GM19193 (cell line): ENCODE results near the gene ARHGAP42.

Experiments
- POLR2A ChIP-seq: IDR thresholded peaks from 4 replicates; pipeline ENCODE4 v1.6.1; 2011; ENCODE audit not compliant: insufficient read depth, insufficient read length; ENCODE audit errors: extremely low read depth

Gene ARHGAP42

GRCh38 chr11:100675115-100675650, 11.9 kb upstream of the ARHGAP42 start:
- TF ChIP-seq POLR2A = no peak

- no peak for TF ChIP-seq POLR2A
These were observed 10.2 kb upstream of the ARHGAP42 start for GRCh38 chr11:100676901-100677300.

GRCh38 chr11:100677796-100678195, 9.3 kb upstream of the ARHGAP42 start:
- TF ChIP-seq POLR2A = no peak

GRCh38 chr11:100680070-100680469, 7.0 kb upstream of the ARHGAP42 start:
- TF ChIP-seq POLR2A = no peak

- TF ChIP-seq POLR2A = no peak
These were observed 6.0 kb upstream of the ARHGAP42 start for GRCh38 chr11:100681064-100681502.

- TF ChIP-seq POLR2A = no peak
These were observed 4.7 kb upstream of the ARHGAP42 start for GRCh38 chr11:100682247-100682969.

- TF ChIP-seq POLR2A = no peak
These were observed 4.0 kb upstream of the ARHGAP42 start for GRCh38 chr11:100683126-100683525.

GRCh38 chr11:100684101-100685065, 2.7 kb upstream of the ARHGAP42 start:
- no peak for TF ChIP-seq POLR2A

- TF ChIP-seq POLR2A = no peak
These were observed 523 bp upstream of the ARHGAP42 start for GRCh38 chr11:100686476-100687053.

- no peak for TF ChIP-seq POLR2A
These were observed 725 bp downstream of the ARHGAP42 start for GRCh38 chr11:100687630-100688395.

GRCh38 chr11:100689141-100689540, 2.1 kb downstream of the ARHGAP42 start:
- TF ChIP-seq POLR2A = no peak

GRCh38 chr11:100691896-100692653, 5.0 kb downstream of the ARHGAP42 start:
- no peak for TF ChIP-seq POLR2A

- no peak for TF ChIP-seq POLR2A
These were observed 8.8 kb downstream of the ARHGAP42 start for GRCh38 chr11:100695911-100696310.

- TF ChIP-seq POLR2A = no peak
These were observed 16.1 kb downstream of the ARHGAP42 start for GRCh38 chr11:100703139-100703538.
